Mucosa of stomach (tissue), 1 donor: ENCODE data around the gene ATP9A.
"Not testable (repeated sequence)": the region's sequence is repeated elsewhere in the genome, so short reads cannot be mapped to it uniquely, and the experiment has no call there.

Experiments
- H3K27me3 ChIP-seq: one replicate; pipeline ENCODE4 v1.7.0; 2013; ENCODE audit warnings: mild to moderate bottlenecking, low read length; ENCODE audit not compliant: control insufficient read depth, insufficient read depth
- H3K36me3 ChIP-seq: one replicate; pipeline ENCODE4 v1.7.0; 2013; ENCODE audit warnings: low read length; ENCODE audit not compliant: control insufficient read depth, insufficient read depth
- H3K4me1 ChIP-seq: one replicate; pipeline ENCODE4 v1.7.0; 2013; ENCODE audit warnings: mild to moderate bottlenecking, low read length; ENCODE audit not compliant: control insufficient read depth, insufficient read depth
- H3K4me3 ChIP-seq: one replicate; pipeline ENCODE4 v1.7.0; 2013; ENCODE audit warnings: low read length
- H3K9ac ChIP-seq: one replicate; pipeline ENCODE4 v1.7.0; 2013; ENCODE audit warnings: mild to moderate bottlenecking, low read length, moderate library complexity
- H3K9me3 ChIP-seq: one replicate; pipeline ENCODE4 v1.7.0; 2013; ENCODE audit warnings: mild to moderate bottlenecking, low read length, moderate library complexity; ENCODE audit not compliant: control insufficient read depth
- donor health status: Pancreatic carcinoma.

Gene ATP9A

GRCh38 chr20:51574248-51575033 lies 193.7 kb downstream of the ATP9A start:
- H3K36me3 ChIP-seq = no peaks in the 10 kb centered on the region
- H3K9me3 ChIP-seq = no peaks in the 10 kb centered on the region
- H3K9ac ChIP-seq = no peak overlapping the region
- H3K4me1 ChIP-seq = no peaks in the 10 kb centered on the region
- H3K27me3 ChIP-seq = no peaks in the 10 kb centered on the region
- H3K4me3 ChIP-seq = no peak overlapping the region

GRCh38 chr20:51573576-51574243 lies 194.5 kb downstream of the ATP9A start:
- no peaks in the 10 kb centered on the region for H3K9me3 ChIP-seq
- H3K4me3 ChIP-seq = no peak overlapping the region
- H3K27me3 ChIP-seq = no peaks in the 10 kb centered on the region

GRCh38 chr20:51571460-51571794 lies 196.8 kb downstream of the ATP9A start:
- Histone ChIP-seq H3K9ac (no peak overlapping the region), H3K4me1 (no peaks in the 10 kb centered on the region)

More at GRCh38 chr20:51573576-51574243, 194.5 kb downstream of the ATP9A start:
- Histone ChIP-seq H3K36me3 (no peaks in the 10 kb centered on the region), H3K9ac (no peak overlapping the region), H3K4me1 (no peaks in the 10 kb centered on the region)

GRCh38 chr20:51570739-51571459 lies 197.3 kb downstream of the ATP9A start:
- no peaks in the 10 kb centered on the region for H3K36me3 ChIP-seq
- H3K9me3 ChIP-seq = no peaks in the 10 kb centered on the region
- H3K9ac ChIP-seq = peak overlapping the region; percentile 13
- H3K4me3 ChIP-seq = no peak overlapping the region
- peaks cover 11% of the 10 kb centered on the region for H3K27me3 ChIP-seq
- H3K4me1 ChIP-seq = no peaks in the 10 kb centered on the region

More at GRCh38 chr20:51571460-51571794, 196.8 kb downstream of the ATP9A start:
- no peaks in the 10 kb centered on the region for H3K9me3 ChIP-seq
- no peak overlapping the region for H3K4me3 ChIP-seq
- H3K36me3 ChIP-seq = no peaks in the 10 kb centered on the region
- peaks cover 9% of the 10 kb centered on the region for H3K27me3 ChIP-seq

- peaks cover 11% of the 10 kb centered on the region for H3K27me3 ChIP-seq
- H3K9ac ChIP-seq = peak overlapping the region; percentile 13
- no peaks in the 10 kb centered on the region for H3K9me3 ChIP-seq
- no peak overlapping the region for H3K4me3 ChIP-seq
- no peaks in the 10 kb centered on the region for H3K4me1 ChIP-seq
- H3K36me3 ChIP-seq = no peaks in the 10 kb centered on the region
Measured at GRCh38 chr20:51569815-51570738, 198.1 kb downstream of the ATP9A start.

DNA sequence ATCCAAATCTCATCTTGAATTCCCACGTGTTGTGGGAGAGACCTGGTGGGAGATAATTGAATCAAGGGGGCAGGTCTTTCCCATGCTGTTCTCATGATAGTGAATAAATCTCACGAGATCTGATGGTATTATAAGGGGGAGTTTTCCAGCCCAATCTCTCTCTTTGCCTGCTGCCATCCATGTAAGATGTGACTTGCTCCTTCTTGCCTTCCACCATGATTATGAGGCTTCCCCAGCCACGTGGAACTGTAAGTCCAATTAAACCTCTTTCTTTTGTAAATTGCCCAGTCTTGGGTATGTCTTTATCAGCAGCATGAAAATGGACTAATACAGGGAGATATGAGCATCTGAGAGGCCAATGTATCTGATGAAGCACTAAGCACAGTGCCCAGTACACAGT lies 199.7 kb downstream of the ATP9A start:
- not testable (repeated sequence) for H3K4me3 ChIP-seq, H3K9me3 ChIP-seq, H3K4me1 ChIP-seq, H3K36me3 ChIP-seq, H3K9ac ChIP-seq
- H3K27me3 ChIP-seq = peaks cover 13% of the 10 kb centered on the region

GRCh38 chr20:51567622-51568021 lies 200.6 kb downstream of the ATP9A start:
- Histone ChIP-seq H3K4me3 (no peak overlapping the region), H3K9me3 (no peaks in the 10 kb centered on the region)

GRCh38 chr20:51566594-51566993 lies 201.6 kb downstream of the ATP9A start:
- Histone ChIP-seq H3K4me1 (peaks cover 20% of the 10 kb centered on the region), H3K9ac (no peak overlapping the region), H3K4me3 (no peak overlapping the region), H3K27me3 (peaks cover 32% of the 10 kb centered on the region), H3K36me3 (no peaks in the 10 kb centered on the region), H3K9me3 (no peaks in the 10 kb centered on the region)

More at GRCh38 chr20:51567622-51568021, 200.6 kb downstream of the ATP9A start:
- no peak overlapping the region for H3K9ac ChIP-seq
- H3K27me3 ChIP-seq = peaks cover 22% of the 10 kb centered on the region
- peaks cover 14% of the 10 kb centered on the region for H3K4me1 ChIP-seq
- H3K36me3 ChIP-seq = no peaks in the 10 kb centered on the region

- Histone ChIP-seq H3K4me3 (no peak overlapping the region), H3K9ac (no peak overlapping the region), H3K27me3 (peaks cover 43% of the 10 kb centered on the region), H3K36me3 (no peaks in the 10 kb centered on the region), H3K4me1 (peaks cover 27% of the 10 kb centered on the region), H3K9me3 (no peaks in the 10 kb centered on the region)
Measured at GRCh38 chr20:51565298-51566144, 202.7 kb downstream of the ATP9A start.

DNA sequence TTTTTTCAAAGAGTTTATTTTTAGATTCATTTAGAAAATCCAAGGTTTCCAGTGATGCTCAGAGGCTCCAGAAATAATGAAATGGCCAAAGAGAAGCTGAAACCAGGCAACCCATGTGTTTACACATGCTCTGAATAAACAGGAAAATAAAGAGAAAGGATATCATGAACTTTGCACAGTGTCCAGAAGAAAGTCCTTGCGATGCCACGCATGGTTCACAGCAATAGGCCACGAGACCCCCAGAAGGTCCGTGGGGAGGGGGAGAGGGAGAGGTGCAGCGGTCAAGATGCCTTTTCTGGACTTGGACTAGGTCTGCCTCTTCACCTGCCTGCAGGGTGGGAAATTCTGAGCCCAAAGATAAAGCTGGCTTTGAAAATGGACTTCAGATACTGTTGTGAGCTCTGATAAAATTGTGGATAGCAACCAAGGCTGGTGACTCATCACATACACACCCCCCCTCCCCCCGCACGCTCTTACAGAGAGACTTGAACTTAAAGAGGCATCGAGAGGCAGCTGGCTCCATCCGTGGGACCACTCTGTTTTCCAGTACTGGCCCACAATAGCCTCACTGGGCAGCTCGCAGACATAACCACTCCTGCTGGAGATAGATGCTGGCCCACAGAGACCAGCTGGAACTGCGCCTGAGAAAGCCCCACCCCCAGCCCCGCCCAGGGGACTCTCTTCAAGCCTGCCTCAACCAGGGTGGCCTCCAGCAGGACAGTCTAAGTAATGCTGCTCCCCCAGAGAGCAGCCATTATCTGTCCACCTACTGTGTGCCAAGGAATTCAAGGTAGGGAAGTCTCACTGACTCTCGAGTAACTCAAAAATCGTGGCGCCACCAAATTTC lies 204.5 kb downstream of the ATP9A start:
- Histone ChIP-seq H3K9ac (peak overlapping the region; percentile 58), H3K4me3 (no peak overlapping the region), H3K4me1 (peaks cover 32% of the 10 kb centered on the region), H3K9me3 (no peaks in the 10 kb centered on the region), H3K36me3 (no peaks in the 10 kb centered on the region), H3K27me3 (peaks cover 61% of the 10 kb centered on the region)
